HG02885 (cell line): ENCODE results near the gene ENKD1.

Experiments used
- ATAC-seq: cut with Tn5 transposase; IDR thresholded peaks from one replicate; pipeline ENCODE4 v1.9.1; 2021; ENCODE audit warnings: mild to moderate bottlenecking; ENCODE audit not compliant: unreplicated experiment, poor library complexity

Gene ENKD1

GRCh38 chr16:67653128-67653788, 13.3 kb downstream of the ENKD1 start:
- no peak for ATAC-seq

GRCh38 chr16:67652578-67653127, 13.9 kb downstream of the ENKD1 start:
- ATAC-seq: no peak

- no peak for ATAC-seq
Observed at GRCh38 chr16:67651847-67652246, 14.7 kb downstream of the ENKD1 start.

GRCh38 chr16:67651039-67651438, 15.5 kb downstream of the ENKD1 start:
- no peak for ATAC-seq

DNA sequence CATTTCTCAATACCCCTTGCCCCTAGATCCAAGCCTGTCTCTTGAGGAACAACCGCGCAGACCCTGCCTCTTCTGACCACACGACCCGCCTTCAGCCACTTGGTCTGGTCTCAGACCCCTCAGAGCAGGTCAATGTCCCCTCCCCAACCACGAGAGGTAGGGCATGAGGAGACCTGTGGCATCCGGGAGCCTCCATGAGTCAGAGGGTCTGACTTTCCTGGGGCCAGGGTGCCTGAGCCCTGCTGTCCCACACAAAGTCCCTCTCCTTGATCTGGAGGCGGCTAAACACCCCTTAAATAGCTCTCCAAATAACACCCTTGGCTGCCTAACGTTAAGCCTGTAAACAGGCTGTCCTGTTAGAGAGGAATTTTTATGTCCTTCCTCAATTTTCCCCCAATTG, 16.5 kb downstream of the ENKD1 start:
- no peak for ATAC-seq

DNA sequence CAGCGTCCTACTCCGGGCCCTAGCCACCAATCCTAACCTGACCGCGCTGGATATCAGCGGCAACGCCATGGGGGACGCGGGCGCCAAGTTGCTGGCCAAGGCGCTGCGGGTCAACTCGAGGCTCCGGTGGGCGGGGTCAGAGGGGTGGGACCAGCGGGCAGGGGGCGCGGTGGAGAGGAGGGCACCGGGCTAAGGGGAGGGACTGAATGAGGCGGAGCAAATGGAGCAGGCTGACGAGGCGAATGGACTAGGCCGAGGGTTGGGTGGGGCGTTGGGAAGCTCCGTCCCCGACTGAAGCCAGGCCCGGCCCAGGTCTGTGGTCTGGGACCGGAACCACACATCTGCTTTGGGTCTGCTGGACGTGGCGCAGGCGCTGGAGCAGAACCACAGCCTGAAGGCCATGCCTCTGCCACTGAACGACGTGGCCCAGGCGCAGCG, 17.0 kb downstream of the ENKD1 start:
- no peak for ATAC-seq

- ATAC-seq: no peak
Observed at GRCh38 chr16:67648764-67649407, 17.7 kb downstream of the ENKD1 start.

DNA sequence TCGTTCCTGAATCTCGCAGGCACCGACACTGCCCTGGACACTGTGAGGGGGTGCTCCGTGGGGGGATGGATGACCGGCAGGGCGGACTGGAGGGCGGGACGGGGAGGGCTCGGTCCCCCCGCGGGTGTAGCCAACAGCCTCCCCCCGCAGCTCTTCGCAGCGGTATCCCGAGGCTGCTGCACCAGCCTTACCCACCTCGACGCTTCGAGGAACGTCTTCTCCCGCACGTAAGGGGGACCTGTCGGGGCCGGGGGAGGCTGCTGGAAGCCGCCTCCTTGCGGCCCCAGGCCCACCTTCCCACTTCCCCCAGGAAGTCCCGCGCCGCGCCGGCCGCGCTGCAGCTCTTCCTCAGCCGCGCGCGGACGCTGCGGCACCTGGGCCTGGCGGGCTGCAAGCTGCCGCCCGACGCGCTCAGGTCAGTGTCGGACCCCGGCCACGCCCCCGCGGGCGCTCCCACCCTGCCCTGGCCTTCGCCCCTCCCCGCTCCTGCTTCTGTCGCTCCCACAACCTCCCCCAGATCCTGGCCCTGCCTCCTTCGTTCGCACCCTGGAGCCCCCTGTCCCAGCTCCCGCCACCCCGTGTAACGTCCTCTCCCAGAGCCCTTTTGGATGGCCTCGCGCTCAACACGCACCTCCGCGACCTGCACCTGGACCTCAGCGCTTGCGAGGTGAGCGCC, 18.3 kb downstream of the ENKD1 start:
- ATAC-seq: no peak

DNA sequence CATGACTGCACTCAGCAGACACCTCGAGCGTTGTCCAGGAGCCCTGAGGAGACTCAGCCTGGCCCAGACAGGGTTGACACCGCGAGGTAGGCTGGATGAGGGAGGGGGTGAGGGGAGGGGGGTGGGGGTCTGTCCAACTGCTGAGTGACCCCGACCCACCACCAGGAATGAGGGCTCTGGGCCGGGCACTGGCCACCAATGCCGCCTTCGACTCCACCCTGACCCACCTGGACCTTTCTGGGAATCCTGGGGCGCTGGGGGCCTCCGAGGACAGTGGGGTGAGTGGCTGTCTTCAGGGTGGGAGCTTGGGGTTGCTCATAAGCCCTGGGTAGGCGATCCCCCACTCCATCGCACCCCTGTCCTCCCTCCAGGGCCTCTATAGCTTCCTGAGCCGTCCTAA, 18.9 kb downstream of the ENKD1 start:
- ATAC-seq: no peak

GRCh38 chr16:67647111-67647651, 19.4 kb downstream of the ENKD1 start:
- ATAC-seq: no peak

GRCh38 chr16:67645397-67646121, 21.0 kb downstream of the ENKD1 start:
- ATAC-seq: peak; percentile 8

- ATAC-seq: no peak
Observed at GRCh38 chr16:67644038-67644437, 22.5 kb downstream of the ENKD1 start.

GRCh38 chr16:67641779-67642708, 24.5 kb downstream of the ENKD1 start:
- no peak for ATAC-seq

- no peak for ATAC-seq
Observed at GRCh38 chr16:67637625-67638024, 28.9 kb downstream of the ENKD1 start.

DNA sequence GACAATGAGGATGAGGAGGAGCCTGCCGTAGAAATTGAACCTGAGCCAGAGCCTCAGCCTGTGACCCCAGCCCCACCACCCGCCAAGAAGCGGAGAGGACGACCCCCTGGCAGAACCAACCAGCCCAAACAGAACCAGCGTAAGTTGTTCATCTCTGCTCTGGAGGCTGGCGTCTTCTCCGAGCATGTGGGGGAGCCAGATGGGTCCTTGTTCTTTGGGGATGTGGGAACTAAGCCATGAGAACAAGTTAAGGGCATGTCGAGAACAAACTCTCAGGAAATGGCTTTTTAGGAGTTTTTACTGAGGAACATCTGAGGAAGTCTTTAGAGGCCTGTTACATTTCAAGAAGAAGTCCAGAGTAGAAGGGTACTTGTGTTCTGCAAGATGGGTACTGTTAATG, 29.8 kb downstream of the ENKD1 start:
- no peak for ATAC-seq

GRCh38 chr16:67632415-67633172, 34.0 kb downstream of the ENKD1 start:
- no peak for ATAC-seq

DNA sequence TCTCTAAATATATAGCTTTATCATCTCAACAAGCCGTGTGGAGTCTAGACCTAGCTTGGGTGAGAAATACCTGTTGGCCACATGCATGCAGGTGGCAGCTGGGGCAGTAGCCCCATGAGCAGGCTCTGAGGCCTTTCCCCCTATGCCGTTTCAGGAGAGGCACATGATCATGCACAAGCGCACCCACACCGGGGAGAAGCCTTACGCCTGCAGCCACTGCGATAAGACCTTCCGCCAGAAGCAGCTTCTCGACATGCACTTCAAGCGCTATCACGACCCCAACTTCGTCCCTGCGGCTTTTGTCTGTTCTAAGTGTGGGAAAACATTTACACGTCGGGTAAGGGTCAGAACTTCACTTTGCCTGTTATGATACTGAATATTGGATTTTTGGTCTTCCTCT, 38.3 kb downstream of the ENKD1 start:
- ATAC-seq: no peak

GRCh38 chr16:67613808-67614207, 52.7 kb downstream of the ENKD1 start:
- ATAC-seq: no peak
